A673 (cell line): ENCODE measurements around the gene CEP44. TPM values are rescaled to one million over a fixed set of nuclear protein-coding genes. Genes with fewer than 3 reads are reported as not detected.

Experiments
- BruUV-seq: library from RNA; stranded (reverse); fragments of 400-500 nt; replicated peaks from 2 replicates; lab custom pipeline; 2021; lab: Mats Ljungman, UMichigan
- CTCF ChIA-PET: fragments of 300-600 bp; sonication (Branson Sonifier 250); formaldehyde crosslinking; loops from one replicate; lab custom pipeline; 2022; ENCODE audit warnings: antibody characterized with exemption; lab: Charles Lee
- POLR2A ChIA-PET: fragments of 300-600 bp; sonication (Branson Sonifier 250); formaldehyde crosslinking; loops from one replicate; lab custom pipeline; 2022; ENCODE audit warnings: antibody characterized with exemption; ENCODE audit not compliant: low non-redundant PET; lab: Charles Lee
- DNase-seq: peaks from one replicate; pipeline ENCODE4 v3.0.0-alpha.2; 2015; ENCODE audit warnings: low spot score
- H3K27ac ChIP-seq: fragments of 200-600 bp; sonication (generic); 2 replicates; pipeline ENCODE4 v1.5.1; 2016; ENCODE audit warnings: mixed run types, low read depth, mild to moderate bottlenecking, mixed read lengths, antibody characterized with exemption, low read length; ENCODE audit not compliant: poor library complexity, severe bottlenecking
- H3K27me3 ChIP-seq: fragments of 200-600 bp; sonication (generic); replicated peaks from 2 replicates; pipeline ENCODE4 v1.6.1; 2017; ENCODE audit warnings: mixed run types, low read depth, mild to moderate bottlenecking, mixed read lengths, antibody characterized with exemption, low read length; ENCODE audit not compliant: insufficient read depth, poor library complexity
- H3K36me3 ChIP-seq: fragments of 200-600 bp; sonication (generic); 2 replicates; pipeline ENCODE4 v1.6.1; 2016; ENCODE audit warnings: mixed run types, mild to moderate bottlenecking, mixed read lengths, antibody characterized with exemption, low read length; ENCODE audit not compliant: insufficient read depth, poor library complexity, severe bottlenecking
- H3K4me1 ChIP-seq: fragments of 200-600 bp; sonication (generic); 2 replicates; pipeline ENCODE4 v1.6.1; 2017; ENCODE audit warnings: mixed run types, mild to moderate bottlenecking, mixed read lengths, antibody characterized with exemption, low read length; ENCODE audit not compliant: insufficient read depth, poor library complexity, severe bottlenecking
- H3K4me3 ChIP-seq: fragments of 200-600 bp; sonication (generic); 2 replicates; pipeline ENCODE4 v1.5.1; 2016; ENCODE audit warnings: low read depth, mixed run types, mild to moderate bottlenecking, mixed read lengths, low read length; ENCODE audit not compliant: poor library complexity, severe bottlenecking
- H3K9me3 ChIP-seq: fragments of 200-600 bp; sonication (generic); 2 replicates; pipeline ENCODE4 v1.6.1; 2016; ENCODE audit warnings: mixed run types, low read depth, mild to moderate bottlenecking, mixed read lengths, antibody characterized with exemption, low read length; ENCODE audit not compliant: poor library complexity, severe bottlenecking
- EZH2 ChIP-seq: fragments of 200-600 bp; sonication (generic); IDR thresholded peaks from 2 replicates; pipeline ENCODE4 v1.6.1; 2017; ENCODE audit warnings: borderline replicate concordance, low read depth, mild to moderate bottlenecking, mixed read lengths, antibody characterized with exemption, low read length; ENCODE audit not compliant: poor library complexity, severe bottlenecking
- intact Hi-C: fragments of 100-400 bp; cut with micrococcal nuclease; formaldehyde crosslinking; loops from one replicate; pipeline ENCODE4 v1.10.0; 2022; ENCODE audit not compliant: unreplicated experiment
- total RNA-seq: library from RNA; stranded (reverse); gene quantifications from 2 replicates; pipeline ENCODE4 v1.2.3, GENCODE V29; 2021
- TF ChIP-seq, protein P1 (sequence below): fragments of 300-800, 200-600 bp; sonication (generic); conservative IDR thresholded peaks from 2 replicates; pipeline ENCODE4 v1.5.1; 2017; ENCODE audit warnings: low read depth, mild to moderate bottlenecking, antibody characterized with exemption, low read length, moderate library complexity, mixed read lengths

The CEP44 gene
- total RNA-seq, 1 experiment from 2014 or later: 22.3 TPM

DNA sequence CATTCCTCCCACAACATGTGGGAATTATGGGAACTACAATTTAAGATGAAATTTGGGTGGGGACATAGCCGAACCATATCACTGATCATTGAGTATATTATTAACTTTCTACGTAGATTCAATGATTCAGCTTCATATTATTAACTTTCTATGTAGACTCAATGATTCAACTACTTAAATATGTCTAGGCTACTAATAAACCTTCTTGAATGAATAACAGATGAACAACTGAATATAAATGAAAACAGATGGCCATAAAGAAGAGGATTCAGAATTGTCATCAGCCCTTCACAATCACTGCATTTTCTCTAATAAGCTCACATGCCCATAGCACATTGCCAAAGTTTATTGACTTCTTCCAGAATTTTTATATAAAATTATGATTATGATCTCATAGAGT, 57.0 kb downstream of the CEP44 start:
- peaks cover 5% of the 10 kb centered on the region for H3K9me3 ChIP-seq

DNA sequence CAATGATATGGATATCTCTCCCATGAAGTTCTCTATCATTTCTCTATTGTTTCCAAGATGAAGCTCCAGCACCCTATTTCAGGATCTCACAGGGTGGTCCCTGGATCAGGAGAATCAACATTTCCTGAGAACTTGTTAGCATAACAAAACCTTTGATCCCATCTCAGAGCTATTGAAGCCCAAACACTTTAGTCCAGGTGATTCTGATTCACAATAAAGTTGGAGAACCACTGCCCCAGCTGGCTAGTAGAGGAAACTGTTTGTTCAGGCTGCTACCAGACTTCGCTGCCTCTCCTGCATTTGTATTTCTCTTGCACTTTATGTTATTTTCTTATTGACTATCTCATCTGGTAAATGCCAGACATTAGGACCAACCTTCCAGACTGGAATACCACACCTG, 65.4 kb downstream of the CEP44 start:
- Histone ChIP-seq H3K27ac (no peak overlapping the region), H3K4me3 (no peak overlapping the region), H3K9me3 (peaks cover 7% of the 10 kb centered on the region), H3K27me3 (no peaks in the 10 kb centered on the region), H3K36me3 (no peaks in the 10 kb centered on the region), H3K4me1 (peaks cover 6% of the 10 kb centered on the region)
- DNase-seq: no peak
- CTCF ChIA-PET: no interaction called here
- no peak for TF ChIP-seq EZH2
- TF ChIP-seq, protein P1, sequence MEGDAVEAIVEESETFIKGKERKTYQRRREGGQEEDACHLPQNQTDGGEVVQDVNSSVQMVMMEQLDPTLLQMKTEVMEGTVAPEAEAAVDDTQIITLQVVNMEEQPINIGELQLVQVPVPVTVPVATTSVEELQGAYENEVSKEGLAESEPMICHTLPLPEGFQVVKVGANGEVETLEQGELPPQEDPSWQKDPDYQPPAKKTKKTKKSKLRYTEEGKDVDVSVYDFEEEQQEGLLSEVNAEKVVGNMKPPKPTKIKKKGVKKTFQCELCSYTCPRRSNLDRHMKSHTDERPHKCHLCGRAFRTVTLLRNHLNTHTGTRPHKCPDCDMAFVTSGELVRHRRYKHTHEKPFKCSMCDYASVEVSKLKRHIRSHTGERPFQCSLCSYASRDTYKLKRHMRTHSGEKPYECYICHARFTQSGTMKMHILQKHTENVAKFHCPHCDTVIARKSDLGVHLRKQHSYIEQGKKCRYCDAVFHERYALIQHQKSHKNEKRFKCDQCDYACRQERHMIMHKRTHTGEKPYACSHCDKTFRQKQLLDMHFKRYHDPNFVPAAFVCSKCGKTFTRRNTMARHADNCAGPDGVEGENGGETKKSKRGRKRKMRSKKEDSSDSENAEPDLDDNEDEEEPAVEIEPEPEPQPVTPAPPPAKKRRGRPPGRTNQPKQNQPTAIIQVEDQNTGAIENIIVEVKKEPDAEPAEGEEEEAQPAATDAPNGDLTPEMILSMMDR: no peak
- POLR2A ChIA-PET: no interaction called here
- intact Hi-C loops: no loop called here
- BruUV-seq: no TSS peak

More for the DNA sequence above, 57.0 kb downstream of the CEP44 start:
- TF ChIP-seq EZH2: no peak
- TF ChIP-seq, protein P1: no peak
- H3K4me1 ChIP-seq: peaks cover 8% of the 10 kb centered on the region
- no peaks in the 10 kb centered on the region for H3K27me3 ChIP-seq
- BruUV-seq: no TSS peak
- peak overlapping the region; percentile 79 for H3K27ac ChIP-seq
- CTCF ChIA-PET: no interaction called here
- intact Hi-C loops: loop anchor here (5.0 kb wide), 2 partner anchors 458 to 1318 kb away; no protein-coding TSS in a partner anchor
- no peak overlapping the region for H3K4me3 ChIP-seq
- H3K36me3 ChIP-seq: no peaks in the 10 kb centered on the region
- POLR2A ChIA-PET: interaction anchor here (0.7 kb wide), 1 partner anchor 1327 kb away, joined by 3 read pairs; no protein-coding TSS in a partner anchor
- DNase-seq: no peak

DNA sequence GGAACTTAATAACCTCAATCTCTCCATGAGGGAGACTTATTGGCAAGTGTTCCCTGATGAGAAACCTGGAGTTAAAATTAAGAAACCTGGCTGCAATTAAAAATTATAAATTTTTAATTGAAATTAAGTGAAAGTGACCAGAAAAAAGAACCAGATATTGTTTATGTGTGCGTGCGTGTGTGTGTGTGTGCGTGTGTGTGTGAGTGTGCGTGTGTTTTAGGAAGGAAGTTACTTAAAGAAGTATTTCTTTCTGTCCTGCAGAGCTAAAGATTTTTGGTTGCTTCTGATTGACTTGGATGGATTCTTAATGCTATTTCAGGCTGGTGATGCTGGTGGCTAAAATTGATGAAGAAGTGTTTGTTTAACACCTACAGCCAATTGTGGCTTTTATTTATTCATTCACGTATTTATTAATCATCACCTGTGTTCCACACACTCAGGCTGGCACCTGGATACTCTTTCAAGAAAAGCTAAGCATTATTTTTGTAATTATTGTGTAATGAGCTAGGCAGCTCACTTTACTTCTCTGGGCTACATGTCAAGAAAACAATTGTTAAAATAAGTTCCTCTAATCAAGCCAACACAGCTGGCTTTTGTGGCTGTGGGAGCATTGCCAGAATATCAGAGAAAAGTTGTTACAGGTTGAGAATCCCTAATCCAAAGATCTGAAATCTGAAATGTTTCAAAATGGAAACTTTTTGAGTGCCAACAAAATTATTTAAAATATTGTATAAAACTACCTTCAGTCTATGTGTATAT, 68.5 kb downstream of the CEP44 start:
- ChIA-PET CTCF (no interaction called here), POLR2A (no interaction called here)
- Histone ChIP-seq H3K27ac (no peak overlapping the region), H3K27me3 (no peaks in the 10 kb centered on the region), H3K4me3 (no peak overlapping the region), H3K36me3 (no peaks in the 10 kb centered on the region), H3K4me1 (peaks cover 6% of the 10 kb centered on the region), H3K9me3 (peaks cover 6% of the 10 kb centered on the region)
- DNase-seq: no peak
- no TSS peak for BruUV-seq
- intact Hi-C loops: no loop called here
- TF ChIP-seq, protein P1: no peak
- no peak for TF ChIP-seq EZH2
